Upper lobe of right lung (tissue), 1 donor: ENCODE data around the gene PEPD. TPM values are rescaled to one million over a fixed set of nuclear protein-coding genes. Genes with fewer than 3 reads are reported as not detected.

Source experiments
- ATAC-seq: fragments of 200-7000 bp; cut with Tn5 transposase; one replicate; pipeline ENCODE4 v1.9.1; 2020; ENCODE audit warnings: mild to moderate bottlenecking, moderate library complexity
- DNase-seq: peaks from one replicate; pipeline ENCODE4 v3.0.0-alpha.2; 2020
- H3K27ac ChIP-seq: fragments of 200-600 bp; one replicate; pipeline ENCODE4 v1.8.0; 2022
- H3K27me3 ChIP-seq: fragments of 200-600 bp; one replicate; pipeline ENCODE4 v1.8.0; 2022; ENCODE audit warnings: mild to moderate bottlenecking
- H3K36me3 ChIP-seq: fragments of 200-600 bp; one replicate; pipeline ENCODE4 v1.8.0; 2022
- H3K4me1 ChIP-seq: fragments of 200-600 bp; one replicate; pipeline ENCODE4 v1.8.0; 2022
- H3K4me3 ChIP-seq: fragments of 200-600 bp; one replicate; pipeline ENCODE4 v1.8.0; 2022; ENCODE audit warnings: mild to moderate bottlenecking
- H3K9me3 ChIP-seq: fragments of 200-600 bp; one replicate; pipeline ENCODE4 v1.8.0; 2022
- intact Hi-C: fragments of 100-400 bp; cut with DNase I; formaldehyde crosslinking; loops from one replicate; pipeline ENCODE4 v1.11.0; 2022
- total RNA-seq: library from RNA; stranded (reverse); fragmentation: NEBNext Ultra II Directional; extraction: Animal tissue kit (Norgen Biotek cat#: 25700); gene quantifications from one replicate; pipeline ENCODE4 v1.2.1, GENCODE V29; 2021
- TF ChIP-seq, protein P1 (sequence below): fragments of 200-600 bp; IDR thresholded peaks from one replicate; pipeline ENCODE4 v1.8.0; 2022; ENCODE audit warnings: antibody characterized with exemption
- donor health status: DM: no; HTN: yes; CAD: no; lungs with severe emphysema.

Gene PEPD
- total RNA-seq, 1 donor from 2014 or later = 78.4 TPM

DNA sequence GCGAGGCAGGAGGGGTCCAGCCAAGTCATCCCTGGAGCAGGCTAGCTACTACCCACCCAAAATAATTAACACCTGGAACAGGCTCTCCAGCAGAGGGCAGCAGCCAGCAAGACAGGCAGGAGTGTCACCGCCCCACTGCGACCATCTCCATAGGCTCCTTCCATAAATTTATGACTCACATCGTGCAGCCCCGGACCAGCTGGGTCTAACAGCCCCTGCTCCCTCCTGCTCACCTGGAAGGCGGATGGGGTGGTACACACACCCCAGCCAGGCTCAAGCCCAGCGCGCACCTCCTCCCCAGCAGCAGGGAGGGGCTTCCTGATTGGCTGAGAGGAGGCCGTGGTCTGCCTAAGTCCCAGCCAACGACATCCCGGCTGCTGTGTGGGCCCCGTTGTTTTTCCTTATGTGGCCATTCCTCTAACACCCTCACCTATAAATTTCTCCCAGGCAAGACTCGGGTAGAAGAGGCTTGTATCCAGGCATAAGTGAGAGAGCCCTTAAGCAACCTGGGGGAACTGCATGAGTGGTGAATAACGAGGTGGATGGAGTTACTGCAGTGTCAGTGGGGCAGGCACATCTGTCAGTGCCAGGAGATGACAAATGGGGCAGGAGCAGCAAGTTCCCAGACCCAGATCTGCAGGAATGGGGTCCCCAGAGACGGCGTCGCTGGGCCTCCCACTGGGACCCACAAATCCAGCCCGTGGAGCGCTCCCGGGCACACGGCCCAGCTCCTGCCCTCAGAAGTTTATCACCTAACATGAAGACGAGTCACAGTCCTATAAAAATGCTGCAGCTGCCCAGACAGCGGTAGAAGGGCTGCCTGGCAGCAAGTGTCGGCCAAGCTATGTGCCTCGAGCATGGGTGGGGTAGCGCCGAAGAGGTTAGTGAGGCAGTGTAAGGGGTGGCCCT lies 105.0 kb downstream of the PEPD start:
- no peaks in the 10 kb centered on the region for H3K27me3 ChIP-seq
- H3K36me3 ChIP-seq = peaks cover 1% of the 10 kb centered on the region
- no peak for DNase-seq
- H3K4me1 ChIP-seq = no peaks in the 10 kb centered on the region
- no peak overlapping the region for H3K4me3 ChIP-seq
- TF ChIP-seq, protein P1, sequence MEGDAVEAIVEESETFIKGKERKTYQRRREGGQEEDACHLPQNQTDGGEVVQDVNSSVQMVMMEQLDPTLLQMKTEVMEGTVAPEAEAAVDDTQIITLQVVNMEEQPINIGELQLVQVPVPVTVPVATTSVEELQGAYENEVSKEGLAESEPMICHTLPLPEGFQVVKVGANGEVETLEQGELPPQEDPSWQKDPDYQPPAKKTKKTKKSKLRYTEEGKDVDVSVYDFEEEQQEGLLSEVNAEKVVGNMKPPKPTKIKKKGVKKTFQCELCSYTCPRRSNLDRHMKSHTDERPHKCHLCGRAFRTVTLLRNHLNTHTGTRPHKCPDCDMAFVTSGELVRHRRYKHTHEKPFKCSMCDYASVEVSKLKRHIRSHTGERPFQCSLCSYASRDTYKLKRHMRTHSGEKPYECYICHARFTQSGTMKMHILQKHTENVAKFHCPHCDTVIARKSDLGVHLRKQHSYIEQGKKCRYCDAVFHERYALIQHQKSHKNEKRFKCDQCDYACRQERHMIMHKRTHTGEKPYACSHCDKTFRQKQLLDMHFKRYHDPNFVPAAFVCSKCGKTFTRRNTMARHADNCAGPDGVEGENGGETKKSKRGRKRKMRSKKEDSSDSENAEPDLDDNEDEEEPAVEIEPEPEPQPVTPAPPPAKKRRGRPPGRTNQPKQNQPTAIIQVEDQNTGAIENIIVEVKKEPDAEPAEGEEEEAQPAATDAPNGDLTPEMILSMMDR = peak; percentile 58
- H3K9me3 ChIP-seq = no peaks in the 10 kb centered on the region
- H3K27ac ChIP-seq = no peak overlapping the region
- ATAC-seq = peak; percentile 63
- intact Hi-C loops = no loop called here

DNA sequence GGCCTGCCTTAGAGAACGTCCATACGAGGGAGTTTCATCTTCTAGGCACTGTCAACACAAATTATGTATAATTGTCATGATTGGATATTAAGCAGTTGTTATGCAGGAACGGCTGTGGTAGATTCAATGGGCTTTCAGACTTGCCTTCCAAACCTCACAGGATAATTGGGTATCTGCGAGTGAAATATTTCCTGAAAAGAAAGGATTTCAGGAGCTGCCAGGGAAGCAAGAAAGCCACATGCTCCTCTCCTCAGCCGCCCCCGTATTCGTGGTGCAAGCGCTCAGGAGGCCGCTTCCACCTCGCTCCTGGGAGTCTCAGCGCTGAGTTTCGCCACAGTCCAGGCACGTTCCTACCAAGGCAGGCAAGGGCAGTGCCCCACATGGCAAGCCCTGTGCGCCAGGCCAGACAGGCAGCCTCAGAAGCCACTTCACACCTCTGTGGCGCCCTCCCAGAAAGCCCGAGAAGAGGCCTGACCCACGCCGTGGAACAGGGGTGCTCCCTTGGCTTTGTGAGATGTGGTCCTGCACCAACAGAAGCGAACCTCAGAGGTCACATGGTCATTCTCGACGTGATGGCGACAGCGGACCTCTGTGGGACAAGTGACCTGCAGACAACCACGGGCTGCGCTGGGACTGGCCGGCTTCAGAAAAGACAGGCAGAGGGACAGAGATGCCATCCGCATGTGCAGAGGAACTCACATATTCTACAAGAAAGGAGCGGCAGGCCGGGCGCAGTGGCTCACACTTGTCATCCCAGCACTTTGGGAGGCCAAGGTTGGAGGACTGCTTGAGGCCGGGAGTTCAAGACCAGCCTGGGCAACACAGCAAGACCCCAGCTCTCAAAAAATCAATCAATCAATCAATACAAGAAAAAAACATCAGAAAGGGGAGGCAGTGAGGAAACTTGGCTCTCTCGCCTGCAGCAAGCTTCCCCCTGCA lies 106.7 kb downstream of the PEPD start:
- Histone ChIP-seq H3K36me3 (peaks cover 7% of the 10 kb centered on the region), H3K4me1 (no peaks in the 10 kb centered on the region), H3K9me3 (no peaks in the 10 kb centered on the region), H3K4me3 (no peak overlapping the region), H3K27ac (no peak overlapping the region), H3K27me3 (no peaks in the 10 kb centered on the region)
- DNase-seq (no peak), ATAC-seq (no peak)
- intact Hi-C loops = no loop called here
- TF ChIP-seq, protein P1 = no peak

DNA sequence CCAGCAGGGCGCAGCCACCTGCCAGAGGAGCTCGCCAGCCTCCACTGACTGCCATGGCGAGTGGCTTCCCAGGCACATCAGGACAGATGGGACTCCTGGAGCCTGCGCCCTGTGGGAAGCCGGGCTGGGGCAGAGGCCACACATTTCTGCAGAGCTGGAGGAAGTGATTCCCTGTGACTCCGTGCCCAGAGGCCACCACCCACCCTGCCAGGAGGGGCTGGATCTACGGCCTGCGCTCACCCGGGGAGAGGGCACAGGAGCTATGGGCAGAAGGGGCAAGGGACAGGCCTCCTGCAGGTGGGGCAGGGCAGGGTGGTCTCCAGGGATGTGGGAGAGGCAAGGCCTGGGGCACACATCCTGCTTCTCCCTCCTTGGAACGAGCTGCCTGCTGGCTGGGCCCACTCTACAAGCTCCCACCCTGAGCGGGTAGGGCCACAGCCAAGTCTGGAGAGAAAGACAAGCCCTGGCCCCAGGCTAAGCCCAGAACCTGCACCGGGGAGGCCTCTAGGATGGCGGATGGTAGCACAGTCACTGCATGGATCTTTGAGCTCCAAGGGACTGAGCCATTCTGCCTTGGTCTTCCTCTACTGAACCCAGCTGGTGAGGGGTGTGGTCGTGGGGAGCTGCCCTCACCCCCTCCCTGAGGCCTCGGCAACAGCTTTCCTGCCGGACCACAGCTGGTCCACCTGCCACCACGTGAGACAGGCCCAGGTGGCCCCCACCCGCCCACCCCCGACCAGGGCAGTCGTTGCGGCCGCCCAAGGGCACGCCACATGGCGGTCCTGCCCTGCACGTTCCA lies 107.5 kb downstream of the PEPD start:
- TF ChIP-seq, protein P1 = no peak
- Histone ChIP-seq H3K27ac (no peak overlapping the region), H3K4me1 (no peaks in the 10 kb centered on the region), H3K9me3 (no peaks in the 10 kb centered on the region), H3K4me3 (no peak overlapping the region), H3K36me3 (peaks cover 7% of the 10 kb centered on the region), H3K27me3 (no peaks in the 10 kb centered on the region)
- no peak for DNase-seq
- ATAC-seq = no peak
- intact Hi-C loops = no loop called here

DNA sequence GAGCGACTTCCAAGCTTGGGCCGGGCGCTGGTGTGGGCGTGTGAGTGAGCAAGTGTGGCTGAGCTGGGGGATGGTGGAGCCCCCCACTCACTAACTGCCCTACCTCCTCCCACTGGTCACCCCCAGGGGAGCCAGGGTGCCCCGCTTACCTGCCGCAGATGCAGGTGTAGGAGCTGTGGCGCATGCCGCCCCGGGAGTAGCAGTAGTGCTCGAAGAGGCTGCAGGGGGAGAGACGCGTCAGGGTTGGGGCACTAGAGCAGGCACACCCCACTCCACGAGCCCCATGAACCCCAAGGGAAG lies 108.2 kb downstream of the PEPD start:
- ATAC-seq = no peak
- intact Hi-C loops = no loop called here

More for the DNA sequence above, 108.2 kb downstream of the PEPD start:
- Histone ChIP-seq H3K4me1 (no peaks in the 10 kb centered on the region), H3K27ac (no peak overlapping the region), H3K27me3 (no peaks in the 10 kb centered on the region), H3K4me3 (no peak overlapping the region), H3K36me3 (peaks cover 7% of the 10 kb centered on the region), H3K9me3 (no peaks in the 10 kb centered on the region)
- TF ChIP-seq, protein P1 = no peak
- no peak for DNase-seq
